ENCODE results near the gene ATP9A. TPM values are rescaled to one million over a fixed set of nuclear protein-coding genes. Genes with fewer than 3 reads are reported as not detected.

Gene ATP9A
- total RNA-seq, 1 donor from 2014 or later = 21.2 TPM

DNA sequence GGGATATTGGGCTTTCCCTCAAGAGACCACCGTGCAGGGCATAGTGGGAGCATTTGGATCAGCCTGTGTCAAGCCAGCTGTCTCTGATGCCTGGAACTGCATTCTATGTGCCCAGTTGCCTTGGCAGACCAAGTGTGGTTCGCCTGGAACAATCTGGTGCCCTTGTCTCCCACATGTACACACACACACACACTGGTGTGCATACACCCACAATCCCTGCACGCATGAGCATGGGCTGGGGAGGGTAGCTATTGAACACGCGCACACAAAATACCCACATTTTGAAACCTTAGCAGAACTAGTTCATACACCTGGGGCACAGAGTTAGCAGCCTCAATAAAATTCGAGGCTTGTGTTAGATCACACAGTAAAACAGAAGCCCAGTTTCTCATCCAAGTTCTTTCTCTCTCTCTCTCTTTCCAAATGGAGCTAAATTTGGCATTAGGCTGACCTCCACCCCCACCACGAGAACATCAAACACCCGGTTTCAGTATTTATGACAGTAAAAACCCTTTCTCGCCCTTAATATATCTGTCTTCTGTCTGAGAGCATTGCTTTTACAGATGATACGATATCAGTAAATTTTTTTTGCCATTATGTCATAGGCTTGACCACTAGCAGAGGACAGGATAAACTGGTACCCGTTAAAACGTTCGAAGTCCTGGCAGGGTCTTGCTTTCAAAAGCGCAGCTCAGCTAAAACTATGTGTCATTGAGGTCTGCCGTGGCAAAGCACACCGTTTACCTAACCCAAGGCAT is 207.5 kb downstream of the ATP9A start:
- DNase-seq (ENCODE audit: missing footprints) (no peak), ATAC-seq (no peak)
- intact Hi-C loops (cut with DNase I) = loop anchor here (5.0 kb wide), 2 partner anchors 103 to 173 kb away; no protein-coding TSS in a partner anchor

DNA sequence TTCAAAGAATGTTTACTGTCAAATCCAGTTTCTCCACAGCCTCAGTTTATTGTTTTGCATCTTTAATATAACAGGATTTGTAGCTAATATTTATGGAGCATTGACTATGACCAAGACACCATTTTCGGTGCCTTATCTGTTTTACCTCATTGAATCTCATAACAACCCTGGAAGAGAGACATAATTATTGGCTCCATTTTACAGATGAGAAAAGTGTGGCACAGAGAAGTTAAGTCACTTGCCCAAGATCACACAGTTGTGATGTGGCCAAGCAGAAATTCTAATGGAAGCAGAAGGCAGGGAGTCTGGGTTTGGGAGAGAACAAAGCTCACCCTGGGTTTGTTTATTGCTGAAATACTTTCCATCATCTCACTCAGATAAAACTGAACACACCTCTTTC is 208.1 kb downstream of the ATP9A start:
- intact Hi-C loops (cut with DNase I) = loop anchor here (5.0 kb wide), 2 partner anchors 103 to 173 kb away; no protein-coding TSS in a partner anchor
- DNase-seq (ENCODE audit: missing footprints) = no peak
- ATAC-seq = no peak

DNA sequence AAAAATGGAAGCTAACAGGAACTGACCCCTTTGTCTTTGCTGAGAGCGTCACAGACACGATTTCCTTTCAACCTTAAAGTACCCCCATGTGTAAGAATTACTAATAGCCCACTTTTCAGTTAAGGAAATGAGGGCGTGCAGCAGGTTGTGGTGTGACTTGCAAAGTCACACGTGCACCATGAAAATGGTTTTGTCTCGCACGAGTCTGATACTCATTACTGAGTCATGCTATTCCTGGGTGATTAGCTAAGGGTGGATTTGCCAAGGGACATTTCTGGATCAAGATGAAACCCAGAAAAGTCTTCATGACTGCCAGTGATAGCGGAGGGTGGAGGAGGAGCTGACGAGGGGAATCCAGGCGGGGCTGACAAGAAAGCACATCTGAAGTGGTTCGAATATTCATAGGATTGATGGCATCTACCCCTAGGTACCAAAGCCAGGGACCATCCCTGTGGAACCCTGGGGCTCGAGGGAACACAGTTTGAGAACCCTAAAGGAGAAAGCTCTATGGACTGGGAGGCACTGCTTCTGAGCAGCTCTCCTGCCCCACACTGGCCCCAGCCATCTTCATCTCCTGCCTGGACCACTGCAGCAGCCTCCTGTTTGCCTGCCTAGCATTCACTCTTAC is 213.5 kb downstream of the ATP9A start:
- ATAC-seq (no peak), DNase-seq (ENCODE audit: missing footprints) (no peak)
- intact Hi-C loops (cut with DNase I) = no loop called here

DNA sequence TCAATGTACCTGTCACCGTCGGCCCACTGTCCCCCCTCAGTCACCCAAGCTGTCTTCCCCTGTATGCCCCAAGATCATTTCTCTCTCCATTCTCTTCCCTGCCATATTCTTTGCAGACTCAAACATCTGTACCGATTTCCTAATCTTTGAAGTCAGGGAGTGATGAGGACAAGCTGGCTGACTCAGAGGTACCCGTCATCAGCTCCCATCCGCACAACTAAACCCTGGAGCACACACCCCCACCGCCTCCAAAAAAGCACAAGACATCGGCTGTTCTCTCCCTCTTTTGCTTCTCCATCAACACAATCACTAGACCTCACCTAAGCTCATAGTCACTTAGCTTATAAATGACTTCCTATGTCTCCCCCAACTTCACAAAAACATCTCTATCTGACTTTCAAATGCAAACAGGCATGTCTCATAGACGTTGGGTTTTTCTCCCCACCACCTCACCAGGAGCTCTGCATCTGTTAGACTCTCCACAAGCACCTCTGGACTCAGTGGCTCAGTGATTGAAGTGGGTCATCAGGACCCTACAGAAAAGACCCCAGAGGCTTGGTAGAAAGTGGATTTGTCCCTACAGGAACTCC is 214.2 kb downstream of the ATP9A start:
- ATAC-seq = no peak
- DNase-seq (ENCODE audit: missing footprints) = no peak
- intact Hi-C loops (cut with DNase I) = no loop called here

DNA sequence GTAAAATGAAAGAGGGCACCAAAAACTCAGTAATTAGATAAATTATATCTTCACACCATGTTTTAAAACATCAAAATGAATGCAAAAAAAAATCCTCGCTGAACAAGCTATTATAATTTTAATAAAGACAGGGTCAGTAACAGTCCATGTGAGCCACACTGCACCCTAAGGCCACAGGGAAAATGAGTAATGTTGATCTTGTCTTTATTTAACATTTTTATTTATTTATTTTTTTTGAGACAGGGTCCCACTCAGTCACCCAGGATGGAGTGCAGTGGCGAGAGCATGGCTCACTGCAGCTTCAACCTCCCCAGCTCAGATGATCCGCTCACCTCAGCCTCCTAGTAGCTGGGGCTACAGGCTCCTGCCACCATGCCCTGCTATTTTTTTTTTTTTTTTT is 217.0 kb downstream of the ATP9A start:
- ATAC-seq = no peak
- DNase-seq (ENCODE audit: missing footprints) = no peak
- intact Hi-C loops (cut with DNase I) = no loop called here

DNA sequence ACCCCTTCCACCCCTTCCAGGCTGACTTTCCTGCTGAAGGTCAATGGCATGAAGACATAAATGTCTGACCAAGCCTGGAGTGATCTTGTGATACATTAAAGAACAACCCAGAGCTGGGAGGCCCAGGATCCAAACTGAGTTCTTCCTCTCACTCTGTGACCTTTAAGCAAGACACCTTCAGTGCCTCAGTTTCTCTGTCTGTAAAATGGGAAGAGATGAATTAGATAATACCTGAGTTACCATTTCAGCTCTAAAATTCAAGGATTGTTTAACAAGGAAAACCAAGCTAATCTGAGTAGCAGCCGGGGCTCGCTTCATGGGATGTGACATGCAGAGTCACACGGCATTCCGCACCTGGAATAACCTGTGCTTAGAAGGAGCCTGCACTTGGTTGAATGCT is 218.7 kb downstream of the ATP9A start:
- intact Hi-C loops (cut with DNase I) = no loop called here

DNA sequence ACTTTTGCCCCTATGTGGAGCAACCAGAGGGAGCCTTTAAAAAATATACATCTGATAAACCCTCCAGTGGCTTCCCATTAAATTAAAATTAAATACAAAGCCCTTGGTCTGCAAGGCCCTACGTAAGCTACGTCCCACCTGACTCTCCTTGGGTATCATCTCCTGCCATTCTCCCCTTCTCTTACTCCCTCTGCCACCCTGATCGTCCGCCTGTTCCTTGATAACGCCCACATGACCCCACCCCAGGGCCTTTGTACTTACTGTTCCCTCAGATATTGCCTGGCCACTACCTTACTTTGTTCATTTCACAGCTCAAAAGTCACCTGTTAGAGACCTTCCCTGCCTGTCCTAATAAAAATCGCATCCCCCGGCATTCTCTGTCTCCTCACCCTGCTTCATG is 220.2 kb downstream of the ATP9A start:
- no peak for DNase-seq (ENCODE audit: missing footprints)
- ATAC-seq = no peak
- intact Hi-C loops (cut with DNase I) = no loop called here

More for the DNA sequence above, 218.7 kb downstream of the ATP9A start:
- no peak for DNase-seq (ENCODE audit: missing footprints)
- ATAC-seq = no peak

Other genes with a start within 250 kb of the ATP9A start
- 2.1 TPM for gene NFATC2, start 225.7 kb downstream of the ATP9A start, total RNA-seq
- gene SALL4, start 34.1 kb upstream of the ATP9A start, total RNA-seq = 0.19 TPM